ENCODE measurements around the gene FGF18.
A peak's percentile ranks its signal among the peaks of the same experiment; 100 is the strongest.

The FGF18 gene

GRCh38 chr5:171445644-171446516 lies 26.4 kb downstream of the FGF18 start:
- no peak for DNase-seq

GRCh38 chr5:171447226-171447625 lies 27.8 kb downstream of the FGF18 start:
- no peak for DNase-seq

- DNase-seq = no peak
Measured at GRCh38 chr5:171449426-171449825, 30.0 kb downstream of the FGF18 start.

- DNase-seq = peak; percentile 19
Measured at GRCh38 chr5:171450423-171451331, 31.2 kb downstream of the FGF18 start.

- no peak for DNase-seq
Measured at GRCh38 chr5:171451421-171451820, 32.0 kb downstream of the FGF18 start.

- no peak for DNase-seq
Measured at GRCh38 chr5:171453056-171453725, 33.7 kb downstream of the FGF18 start.

GRCh38 chr5:171453988-171454387 lies 34.5 kb downstream of the FGF18 start:
- DNase-seq = no peak

GRCh38 chr5:171454549-171454948 lies 35.1 kb downstream of the FGF18 start:
- no peak for DNase-seq

GRCh38 chr5:171455522-171455921 lies 36.1 kb downstream of the FGF18 start:
- no peak for DNase-seq

GRCh38 chr5:171457208-171457981 lies 37.9 kb downstream of the FGF18 start:
- DNase-seq = no peak

- no peak for DNase-seq
Measured at GRCh38 chr5:171459839-171460238, 40.4 kb downstream of the FGF18 start.

GRCh38 chr5:171462136-171462927 lies 42.9 kb downstream of the FGF18 start:
- DNase-seq = no peak

- DNase-seq = no peak
Measured at GRCh38 chr5:171462928-171463861, 43.7 kb downstream of the FGF18 start.

- DNase-seq = no peak
Measured at GRCh38 chr5:171463862-171464229, 44.4 kb downstream of the FGF18 start.

GRCh38 chr5:171464829-171465228 lies 45.4 kb downstream of the FGF18 start:
- DNase-seq = no peak

- DNase-seq = no peak
Measured at GRCh38 chr5:171467107-171467506, 47.7 kb downstream of the FGF18 start.

GRCh38 chr5:171469326-171469725 lies 49.9 kb downstream of the FGF18 start:
- no peak for DNase-seq

GRCh38 chr5:171470420-171470819 lies 51.0 kb downstream of the FGF18 start:
- DNase-seq = no peak

- DNase-seq = no peak
Measured at GRCh38 chr5:171474230-171474813, 54.9 kb downstream of the FGF18 start.

- no peak for DNase-seq
Measured at GRCh38 chr5:171475596-171475995, 56.1 kb downstream of the FGF18 start.

All from activated CD4-positive, alpha-beta T cell treated with anti-CD3 and anti-CD28 coated beads, Interleukin-10, Interleukin-2, amounts not matched to agents 100 ng/mL and 50 ng/mL, durations not matched to agents 16 hours and 8 hours (primary cell).